Upper lobe of left lung (tissue), 6 donors: Measurements from ENCODE around the gene SEC24C. TPM values are rescaled to one million over a fixed set of nuclear protein-coding genes. Genes with fewer than 3 reads are reported as not detected.

Experiments used
- ATAC-seq, 2 donors: fragments of 200-7000 bp; cut with Tn5 transposase; one replicate each; pipeline ENCODE4 v1.9.1; 2022; ENCODE audit warnings: mild to moderate bottlenecking in 2 of 2, moderate library complexity in 2 of 2; ENCODE audit not compliant: low FRiP score in 2 of 2
- DNase-seq, 2 donors: peaks; one replicate each; pipeline ENCODE4 v3.0.0-alpha.2; 2019 to 2020
- H3K27ac ChIP-seq, 4 donors: fragments of 200-600 bp; sonication (generic); one replicate each; pipeline ENCODE4 v1.5.1; 2016 to 2019
- H3K27me3 ChIP-seq, 4 donors: fragments of 200-600 bp; sonication (generic); one replicate each; pipeline ENCODE4 v1.5.1; 2017 to 2019
- H3K36me3 ChIP-seq, 4 donors: fragments of 200-600 bp; sonication (generic); one replicate each; pipeline ENCODE4 v1.5.1; 2016 to 2019
- H3K4me1 ChIP-seq, 4 donors: fragments of 200-600 bp; sonication (generic); one replicate each; pipeline ENCODE4 v1.5.1; 2018 to 2019
- H3K4me3 ChIP-seq, 4 donors: fragments of 200-600 bp; sonication (generic); one replicate each; pipeline ENCODE4 v1.5.1; 2017 to 2019; ENCODE audit warnings: mild to moderate bottlenecking in 2 of 4, moderate library complexity in 1 of 4
- H3K9me3 ChIP-seq, 4 donors: fragments of 200-600 bp; sonication (generic); one replicate each; pipeline ENCODE4 v1.5.1; 2018 to 2019
- CTCF ChIP-seq, 6 experiments: fragments of 450-650 bp in 4 of 6; fragments of 200-600 bp in 2 of 6; sonication (generic) in 2 of 6; IDR thresholded peaks; one replicate each; pipeline ENCODE4 v1.5.1; 2016 to 2019; ENCODE audit warnings: antibody characterized with exemption in 6 of 6
- EP300 ChIP-seq, 4 donors: sonication (generic); formaldehyde crosslinking; IDR thresholded peaks; one replicate each; pipeline ENCODE4 v1.5.1; 2017; ENCODE audit warnings: antibody characterized with exemption in 4 of 4, control low read depth in 2 of 4
- POLR2A ChIP-seq, 4 donors: fragments of 450-650 bp; IDR thresholded peaks; one replicate each; pipeline ENCODE4 v1.5.1; 2016 to 2017; ENCODE audit warnings: antibody characterized with exemption in 4 of 4, mild to moderate bottlenecking in 2 of 4
- POLR2AphosphoS5 ChIP-seq, 2 donors: sonication (generic); formaldehyde crosslinking; IDR thresholded peaks; one replicate each; pipeline ENCODE4 v1.5.1; 2017; ENCODE audit warnings: antibody characterized with exemption in 2 of 2
- WGBS, 2 donors: methylation state at CpG; one replicate each; pipeline ENCODE4 v1.1.5; 2017 to 2018; 5-methylcytosine and 5-hydroxymethylcytosine counted together
- total RNA-seq, 6 donors: library from RNA; depleted of rRNA in 4 of 6; stranded (reverse); fragments of >200 nt in 4 of 6; gene quantifications; one replicate each; pipeline versions ENCODE4 v1.1.0 to v1.2.1, GENCODE V29; 2016 to 2021
- donor health status: DM: no; HTN: no; CAD: no; lungs with moderate emphysema.
- donor health status: DM: no; HTN: yes; CAD: no; lungs with severe emphysema.

SEC24C gene
- total RNA-seq, 6 donors from 2014 or later: 55.1 to 84.0 (median 65.0) TPM

GRCh38 chr10:73814276-73814895 lies 70.2 kb downstream of the SEC24C start:
- H3K27me3 ChIP-seq: no peaks in the 10 kb centered on the region
- H3K4me3 ChIP-seq: no peak overlapping the region
- peaks cover 16 to 37% (median 22%) of the 10 kb centered on the region in 4 donors for H3K4me1 ChIP-seq
- WGBS, 2 donors: 86 to 95% methylated on average over 13 of the region's 13 CpGs
- H3K36me3 ChIP-seq: peaks cover 0 to 49% (median 23%) of the 10 kb centered on the region in 4 donors
- DNase-seq (no peak), ATAC-seq (no peak)
- no peaks in the 10 kb centered on the region for H3K9me3 ChIP-seq
- TF ChIP-seq EP300 (IDR thresholded peaks at IDR 0.05): no peak
- no peak for TF ChIP-seq POLR2AphosphoS5 (IDR thresholded peaks at IDR 0.05)
- no peak overlapping the region for H3K27ac ChIP-seq

GRCh38 chr10:73814896-73815718 lies 70.9 kb downstream of the SEC24C start:
- Histone ChIP-seq H3K4me1 (peaks cover 14 to 37% (median 23%) of the 10 kb centered on the region in 4 donors), H3K9me3 (no peaks in the 10 kb centered on the region), H3K27me3 (no peaks in the 10 kb centered on the region), H3K36me3 (peaks cover 0 to 49% (median 24%) of the 10 kb centered on the region in 4 donors), H3K27ac (peak overlapping the region in 2 of 4 donors; percentile 24 to 52), H3K4me3 (no peak overlapping the region)
- 85 to 86% methylated on average over 18 to 21 of the region's 22 CpGs for WGBS, 2 donors
- ATAC-seq: no peak
- TF ChIP-seq EP300 (IDR thresholded peaks at IDR 0.05) (no peak), CTCF (IDR thresholded peaks at IDR 0.05) (peak in 1 of 6 experiments; percentile 31), POLR2AphosphoS5 (IDR thresholded peaks at IDR 0.05) (no peak), POLR2A (IDR thresholded peaks at IDR 0.05) (no peak)
- DNase-seq: peak in 1 of 2 donors; percentile 80

GRCh38 chr10:73815719-73816030 lies 71.5 kb downstream of the SEC24C start:
- Histone ChIP-seq H3K9me3 (no peaks in the 10 kb centered on the region), H3K27me3 (no peaks in the 10 kb centered on the region), H3K4me1 (peaks cover 8 to 33% (median 18%) of the 10 kb centered on the region in 4 donors), H3K27ac (peak overlapping the region in 3 of 4 donors; percentile 24 to 52 (median 39)), H3K36me3 (peaks cover 0 to 49% (median 24%) of the 10 kb centered on the region in 4 donors), H3K4me3 (no peak overlapping the region)
- DNase-seq (no peak), ATAC-seq (no peak)
- no peak for TF ChIP-seq POLR2AphosphoS5 (IDR thresholded peaks at IDR 0.05)
- no peak for TF ChIP-seq EP300 (IDR thresholded peaks at IDR 0.05)
- TF ChIP-seq POLR2A (IDR thresholded peaks at IDR 0.05): no peak
- TF ChIP-seq CTCF (IDR thresholded peaks at IDR 0.05): no peak

- peaks cover 0 to 60% (median 26%) of the 10 kb centered on the region in 4 donors for H3K36me3 ChIP-seq
- ATAC-seq (no peak), DNase-seq (peak in 1 of 2 donors; percentile 35)
- TF ChIP-seq POLR2AphosphoS5 (IDR thresholded peaks at IDR 0.05) (no peak), CTCF (IDR thresholded peaks at IDR 0.05) (no peak), EP300 (IDR thresholded peaks at IDR 0.05) (no peak), POLR2A (IDR thresholded peaks at IDR 0.05) (no peak)
- H3K4me3 ChIP-seq: no peak overlapping the region
- peaks cover 8 to 32% (median 17%) of the 10 kb centered on the region in 4 donors for H3K4me1 ChIP-seq
- peak overlapping the region; percentile 24 to 69 (median 51) for H3K27ac ChIP-seq
- 80 to 83% methylated on average over 10 of the region's 10 CpGs for WGBS, 2 donors
- no peaks in the 10 kb centered on the region for H3K9me3 ChIP-seq
- H3K27me3 ChIP-seq: no peaks in the 10 kb centered on the region
Observed at GRCh38 chr10:73816917-73817729, 73.0 kb downstream of the SEC24C start.

DNA sequence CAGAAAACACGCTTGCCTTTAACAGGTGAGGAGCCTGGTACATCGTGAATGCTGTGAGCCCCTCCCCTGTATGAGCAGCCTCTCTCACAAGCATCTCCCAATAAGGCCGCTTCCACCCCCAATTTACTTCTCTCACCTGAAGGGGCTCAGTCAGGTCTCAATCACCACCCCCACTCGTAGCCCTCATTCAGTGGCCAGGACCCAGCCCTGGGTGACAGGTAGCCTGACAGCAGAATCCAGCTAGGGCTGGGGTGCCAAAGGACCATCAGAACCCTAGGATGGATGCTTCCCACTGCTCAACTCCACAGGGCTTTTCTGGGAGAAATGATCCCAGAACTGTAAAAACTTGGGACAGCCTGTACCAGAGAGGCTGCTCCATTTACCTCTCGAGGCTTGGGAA lies 73.7 kb downstream of the SEC24C start:
- DNase-seq (no peak), ATAC-seq (no peak)
- no peaks in the 10 kb centered on the region for H3K9me3 ChIP-seq
- no peak for TF ChIP-seq POLR2A (IDR thresholded peaks at IDR 0.05)
- TF ChIP-seq CTCF (IDR thresholded peaks at IDR 0.05): no peak
- no peak for TF ChIP-seq EP300 (IDR thresholded peaks at IDR 0.05)
- TF ChIP-seq POLR2AphosphoS5 (IDR thresholded peaks at IDR 0.05): no peak
- WGBS, 2 donors: 95 to 96% methylated on average over 4 to 5 of the region's 5 CpGs
- peak overlapping the region in 1 of 4 donors; percentile 32 for H3K27ac ChIP-seq
- H3K27me3 ChIP-seq: no peaks in the 10 kb centered on the region
- H3K4me1 ChIP-seq: peaks cover 8 to 28% (median 17%) of the 10 kb centered on the region in 4 donors
- no peak overlapping the region for H3K4me3 ChIP-seq
- peaks cover 0 to 58% (median 27%) of the 10 kb centered on the region in 4 donors for H3K36me3 ChIP-seq
